ENCODE measurements around the gene AMT.

DNA sequence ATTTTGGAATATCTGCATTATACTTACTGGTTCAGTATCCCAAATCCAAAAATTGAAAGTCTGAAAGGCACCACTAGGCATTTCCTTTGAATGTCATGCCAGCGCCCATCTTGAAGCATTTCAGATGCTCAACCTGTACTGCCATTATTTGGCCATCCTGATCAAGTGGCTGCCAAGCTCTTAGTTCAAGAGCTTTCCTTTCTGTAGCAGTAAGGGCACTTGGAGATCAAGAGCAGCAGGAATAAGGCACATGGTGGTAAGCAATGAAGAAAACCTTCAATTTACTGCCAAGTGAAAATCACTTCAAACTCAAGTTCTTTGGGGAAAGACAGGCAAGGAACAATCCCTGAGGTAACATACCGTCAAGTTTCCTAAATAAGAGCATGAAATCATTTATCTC lies 20.5 kb downstream of the AMT start:
- TF ChIP-seq, protein P1, sequence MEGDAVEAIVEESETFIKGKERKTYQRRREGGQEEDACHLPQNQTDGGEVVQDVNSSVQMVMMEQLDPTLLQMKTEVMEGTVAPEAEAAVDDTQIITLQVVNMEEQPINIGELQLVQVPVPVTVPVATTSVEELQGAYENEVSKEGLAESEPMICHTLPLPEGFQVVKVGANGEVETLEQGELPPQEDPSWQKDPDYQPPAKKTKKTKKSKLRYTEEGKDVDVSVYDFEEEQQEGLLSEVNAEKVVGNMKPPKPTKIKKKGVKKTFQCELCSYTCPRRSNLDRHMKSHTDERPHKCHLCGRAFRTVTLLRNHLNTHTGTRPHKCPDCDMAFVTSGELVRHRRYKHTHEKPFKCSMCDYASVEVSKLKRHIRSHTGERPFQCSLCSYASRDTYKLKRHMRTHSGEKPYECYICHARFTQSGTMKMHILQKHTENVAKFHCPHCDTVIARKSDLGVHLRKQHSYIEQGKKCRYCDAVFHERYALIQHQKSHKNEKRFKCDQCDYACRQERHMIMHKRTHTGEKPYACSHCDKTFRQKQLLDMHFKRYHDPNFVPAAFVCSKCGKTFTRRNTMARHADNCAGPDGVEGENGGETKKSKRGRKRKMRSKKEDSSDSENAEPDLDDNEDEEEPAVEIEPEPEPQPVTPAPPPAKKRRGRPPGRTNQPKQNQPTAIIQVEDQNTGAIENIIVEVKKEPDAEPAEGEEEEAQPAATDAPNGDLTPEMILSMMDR (conservative IDR thresholded peaks at IDR 0.05; ENCODE audit: low read depth, low read length) = no peak
- TF ChIP-seq EZH2 (IDR thresholded peaks at IDR 0.05; ENCODE audit: borderline replicate concordance, low read depth, low read length, poor library complexity, severe bottlenecking) = no peak

All from A673 (cell line).